Measurements from ENCODE around the gene FRS3.
"Not testable (repeated sequence)": the region's sequence is repeated elsewhere in the genome, so short reads cannot be mapped to it uniquely, and the experiment has no call there.

FRS3 gene

GRCh38 chr6:41779788-41780550, at the start of gene FRS3:
Gene FRS3 (minus strand): TSS chr6:41779900. CDS start chr6:41776987, 2,913 bp downstream.
- DNase-seq (ENCODE audit: low spot score), result peak; percentile 94

- DNase-seq (ENCODE audit: low spot score), result no peak
Observed at GRCh38 chr6:41826343-41827022, 46.8 kb upstream of the FRS3 start.

- no peak for DNase-seq (ENCODE audit: low spot score)
Observed at GRCh38 chr6:41824571-41825569, 45.2 kb upstream of the FRS3 start.

GRCh38 chr6:41823178-41823577, 43.5 kb upstream of the FRS3 start:
- DNase-seq (ENCODE audit: low spot score), result no peak

GRCh38 chr6:41822021-41822420, 42.3 kb upstream of the FRS3 start:
- no peak for DNase-seq (ENCODE audit: low spot score)

- no peak for DNase-seq (ENCODE audit: low spot score)
Observed at GRCh38 chr6:41821266-41821665, 41.6 kb upstream of the FRS3 start.

GRCh38 chr6:41818271-41819054, 38.8 kb upstream of the FRS3 start:
- no peak for DNase-seq (ENCODE audit: low spot score)

- DNase-seq (ENCODE audit: low spot score), result no peak
Observed at GRCh38 chr6:41815587-41815986, 35.9 kb upstream of the FRS3 start.

GRCh38 chr6:41814629-41815028, 34.9 kb upstream of the FRS3 start:
- DNase-seq (ENCODE audit: low spot score), result no peak

GRCh38 chr6:41813956-41814355, 34.3 kb upstream of the FRS3 start:
- DNase-seq (ENCODE audit: low spot score), result no peak

- no peak for DNase-seq (ENCODE audit: low spot score)
Observed at GRCh38 chr6:41813469-41813868, 33.8 kb upstream of the FRS3 start.

GRCh38 chr6:41811946-41812345, 32.2 kb upstream of the FRS3 start:
- not testable (repeated sequence) for DNase-seq (ENCODE audit: low spot score)

- no peak for DNase-seq (ENCODE audit: low spot score)
Observed at GRCh38 chr6:41811095-41811494, 31.4 kb upstream of the FRS3 start.

- DNase-seq (ENCODE audit: low spot score), result no peak
Observed at GRCh38 chr6:41805830-41806774, 26.4 kb upstream of the FRS3 start.

- DNase-seq (ENCODE audit: low spot score), result no peak
Observed at GRCh38 chr6:41801380-41801779, 21.7 kb upstream of the FRS3 start.

GRCh38 chr6:41799559-41799911, 19.8 kb upstream of the FRS3 start:
- DNase-seq (ENCODE audit: low spot score), result no peak

- no peak for DNase-seq (ENCODE audit: low spot score)
Observed at GRCh38 chr6:41798901-41799558, 19.3 kb upstream of the FRS3 start.

GRCh38 chr6:41796474-41796873, 16.8 kb upstream of the FRS3 start:
- DNase-seq (ENCODE audit: low spot score), result no peak

- DNase-seq (ENCODE audit: low spot score), result no peak
Observed at GRCh38 chr6:41791984-41792383, 12.3 kb upstream of the FRS3 start.

GRCh38 chr6:41791305-41791704, 11.6 kb upstream of the FRS3 start:
- no peak for DNase-seq (ENCODE audit: low spot score)

Measured in HuH-7 (cell line).